ENCODE results near the gene RELN.

Gene RELN

DNA sequence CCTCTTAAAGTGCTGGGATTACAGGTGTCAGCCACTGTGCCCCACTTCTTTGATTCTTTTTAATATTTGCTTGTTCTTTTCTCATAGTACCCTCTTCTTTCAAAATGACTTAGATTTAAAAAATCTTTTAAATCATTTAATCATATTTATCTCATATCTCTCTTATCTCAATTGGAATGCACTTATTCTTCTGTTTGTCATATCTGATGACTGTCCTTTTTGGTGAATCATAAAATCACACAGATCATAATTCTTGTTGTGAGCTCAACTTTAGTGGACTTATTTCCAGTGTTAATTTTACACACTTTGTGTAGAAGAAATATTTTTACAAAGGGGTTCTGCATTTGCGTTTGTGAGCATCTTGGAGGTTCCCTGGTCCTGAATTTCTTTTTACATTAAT is 323.1 kb downstream of the RELN start:
- no peak for DNase-seq

DNA sequence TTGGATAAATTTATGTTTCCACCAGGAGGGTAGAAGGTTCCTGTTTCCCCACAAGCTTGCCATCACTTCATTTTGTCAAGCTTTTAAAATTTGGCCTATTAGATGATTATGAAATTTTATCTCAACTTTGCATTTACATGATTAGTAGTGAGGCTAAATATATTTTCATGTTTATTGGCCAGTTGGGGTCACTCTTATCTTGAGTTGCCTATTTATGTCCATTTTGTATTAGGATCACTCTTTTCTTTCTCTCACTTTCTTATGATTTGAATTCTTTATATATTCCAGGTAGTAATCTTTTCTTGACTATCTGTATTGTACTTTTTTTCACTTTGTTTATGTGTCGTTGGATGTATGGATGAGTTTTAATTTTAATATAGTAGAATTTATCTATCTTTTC is 324.9 kb downstream of the RELN start:
- DNase-seq: no peak

DNA sequence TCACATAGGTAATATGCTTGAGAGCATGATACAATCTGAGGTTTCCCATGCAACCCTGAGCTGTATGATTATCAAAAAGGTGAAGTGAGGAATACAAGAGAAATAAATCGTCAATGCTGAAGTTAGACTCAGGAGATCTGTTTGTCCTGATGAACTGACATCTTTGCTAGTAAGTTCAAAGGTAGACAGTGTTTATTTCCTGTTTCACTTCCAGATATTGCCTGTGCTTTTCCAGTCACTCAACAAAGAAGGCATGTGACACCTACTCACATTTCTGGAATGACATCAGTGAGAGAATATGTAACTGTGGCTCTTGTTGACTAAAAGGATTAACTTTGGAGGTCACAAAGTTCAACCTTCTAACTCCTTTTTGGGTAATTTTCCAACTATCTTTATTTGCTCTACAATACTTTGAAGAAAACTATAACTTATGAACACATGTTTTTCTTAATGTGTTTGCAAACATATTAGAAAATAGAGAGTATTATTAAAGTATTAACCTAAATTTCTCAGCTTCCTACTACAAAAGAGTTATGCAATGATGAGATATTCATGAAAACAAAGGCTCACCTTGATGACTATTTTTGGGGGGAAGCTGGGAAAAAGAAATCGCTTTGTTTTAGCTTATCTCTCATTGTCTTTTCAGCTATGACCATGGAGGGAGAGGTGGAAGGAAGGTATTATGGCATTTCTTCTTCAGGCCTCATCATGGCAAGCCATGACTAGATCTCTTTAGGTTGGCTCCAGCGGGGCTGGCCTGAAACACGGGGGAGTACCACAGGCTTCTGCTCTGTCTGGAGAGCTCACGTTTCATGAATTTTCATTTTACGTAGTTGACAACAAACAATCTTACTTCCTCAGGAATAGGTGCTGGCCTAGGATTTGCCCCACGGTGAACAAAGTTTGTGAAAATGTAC is 328.7 kb downstream of the RELN start:
- no peak for DNase-seq

DNA sequence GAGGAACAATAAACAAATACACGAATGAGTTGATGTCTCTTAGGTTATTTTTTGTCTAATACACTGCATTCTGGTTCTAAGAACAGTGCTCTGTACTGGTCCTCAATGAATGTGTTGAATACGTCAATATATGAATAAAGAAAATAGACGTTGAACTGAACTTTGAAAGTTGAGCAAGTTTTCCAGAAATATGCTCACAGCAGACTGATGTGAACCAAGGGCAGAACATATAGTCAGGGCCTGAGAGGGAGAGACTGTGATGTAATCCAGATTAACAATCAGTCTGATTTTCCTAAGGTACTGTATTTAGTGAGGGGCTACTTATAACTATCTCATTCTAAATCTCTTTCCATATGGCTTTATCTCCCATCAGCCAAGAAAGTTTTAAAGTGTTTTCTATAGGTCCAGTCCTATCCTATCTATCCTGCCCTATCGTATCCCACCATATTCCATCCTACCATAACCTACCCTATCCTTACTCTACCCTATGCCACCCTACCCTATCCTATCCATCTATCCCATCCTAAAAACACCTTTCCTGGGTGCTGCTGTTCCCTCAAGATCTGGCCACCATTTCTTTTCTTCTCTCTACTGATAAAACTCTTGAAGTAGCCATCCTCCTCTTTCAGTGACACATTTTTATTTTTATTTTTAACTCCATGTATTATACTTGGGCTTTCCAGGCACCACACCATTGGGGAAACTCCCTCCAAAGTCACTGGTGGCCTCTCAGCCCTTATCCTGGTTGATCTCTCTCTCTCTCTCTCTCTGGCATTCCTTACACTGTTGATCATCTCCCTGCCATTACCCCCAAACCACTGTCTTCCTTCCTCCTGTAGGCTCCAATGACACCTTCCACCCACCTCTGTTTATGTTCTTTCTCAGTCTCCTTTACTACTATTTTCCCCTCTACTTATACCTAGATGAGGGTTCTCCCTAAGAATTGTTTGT is 331.1 kb downstream of the RELN start:
- no peak for DNase-seq

DNA sequence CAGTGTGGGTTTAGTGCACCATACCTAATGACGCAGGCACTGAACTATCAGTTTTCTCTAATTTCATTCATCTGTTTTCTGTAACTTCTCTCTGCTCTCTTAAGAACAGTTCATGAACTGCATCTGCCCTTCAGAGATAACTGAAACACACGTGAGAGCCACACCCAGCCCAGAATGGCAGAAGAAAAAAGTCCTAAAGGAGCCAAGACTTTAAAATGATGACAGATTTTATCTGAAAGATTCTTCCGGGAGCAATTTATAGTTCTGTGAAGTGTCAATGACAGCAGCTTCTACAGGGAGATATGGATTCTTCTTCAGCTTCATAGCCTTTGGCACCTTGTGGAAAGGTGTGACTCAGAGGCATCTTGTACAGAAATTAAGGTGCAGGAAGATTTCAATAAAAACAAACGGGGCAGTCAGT is 332.0 kb downstream of the RELN start:
- no peak for DNase-seq

DNA sequence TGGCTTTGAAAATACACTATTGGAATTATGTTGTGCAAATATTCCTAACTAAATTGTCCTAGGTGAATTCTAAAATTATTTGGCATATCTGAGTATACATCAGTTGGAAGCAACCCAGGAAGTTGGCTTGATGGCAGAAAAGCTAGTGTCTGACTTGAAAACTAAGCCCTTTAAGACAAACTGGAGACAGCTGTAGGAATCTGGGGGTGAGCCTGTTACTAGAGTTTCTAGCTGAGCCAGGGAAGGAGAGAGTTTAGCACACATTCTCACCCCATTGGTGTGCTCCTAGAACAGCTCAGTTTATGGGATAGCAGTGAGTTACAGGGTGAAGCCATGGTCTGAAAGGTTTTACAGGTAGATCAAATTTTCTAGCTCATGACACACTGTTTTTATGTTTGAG is 333.2 kb downstream of the RELN start:
- DNase-seq: no peak

DNA sequence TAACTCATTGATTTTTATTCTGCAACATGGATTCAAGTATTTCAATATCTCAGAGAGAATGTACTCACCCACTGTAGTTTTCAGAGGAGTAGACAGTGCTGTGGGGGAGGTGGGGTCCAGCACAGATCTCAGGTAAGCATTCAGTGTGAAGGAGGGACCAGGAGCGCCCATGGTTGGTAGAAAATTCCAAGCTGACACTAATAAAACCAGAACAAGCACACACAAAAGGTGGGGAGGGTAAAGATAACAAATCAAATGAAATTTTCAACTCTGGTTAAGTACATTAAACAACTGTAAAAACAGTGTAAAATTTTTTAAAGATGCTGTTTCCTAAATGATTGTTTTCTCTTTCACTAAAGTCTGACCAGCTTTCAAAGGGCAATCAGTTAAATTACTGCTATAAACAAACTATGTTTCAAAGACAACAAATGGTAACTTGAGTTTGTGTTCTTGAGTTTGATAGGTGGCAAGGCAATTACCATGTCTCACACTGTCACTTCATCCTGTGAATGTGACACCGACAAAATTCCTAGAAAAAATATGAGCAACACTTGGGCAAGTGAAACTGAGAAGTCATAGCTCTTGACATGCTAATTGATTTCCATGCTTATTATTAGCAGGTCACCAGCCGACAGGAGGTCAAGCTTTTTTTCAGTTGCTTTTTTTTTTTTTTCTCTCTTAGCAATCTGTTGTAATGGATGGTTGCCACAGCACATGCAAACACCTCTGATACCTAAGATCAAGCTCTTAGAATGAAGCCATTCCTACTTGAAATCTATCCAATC is 337.7 kb downstream of the RELN start:
- no peak for DNase-seq

DNA sequence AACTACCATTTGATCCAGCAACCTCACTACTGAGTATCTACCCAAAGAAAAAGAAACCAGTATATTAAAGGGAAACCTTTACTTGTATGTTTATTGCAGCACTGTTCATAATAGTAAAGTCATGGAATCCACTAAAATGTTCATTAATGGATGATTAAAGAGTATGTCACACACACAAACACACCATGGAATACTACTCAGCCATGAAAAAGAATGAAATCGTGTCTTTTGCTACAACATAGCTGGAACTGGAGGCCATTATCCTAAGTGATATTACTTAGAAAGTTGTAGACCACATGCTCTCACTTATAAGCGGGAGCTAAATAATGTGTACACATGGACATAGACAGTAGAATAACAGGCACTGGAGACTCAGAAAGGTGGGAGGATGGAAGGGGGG is 340.4 kb downstream of the RELN start:
- DNase-seq: no peak

DNA sequence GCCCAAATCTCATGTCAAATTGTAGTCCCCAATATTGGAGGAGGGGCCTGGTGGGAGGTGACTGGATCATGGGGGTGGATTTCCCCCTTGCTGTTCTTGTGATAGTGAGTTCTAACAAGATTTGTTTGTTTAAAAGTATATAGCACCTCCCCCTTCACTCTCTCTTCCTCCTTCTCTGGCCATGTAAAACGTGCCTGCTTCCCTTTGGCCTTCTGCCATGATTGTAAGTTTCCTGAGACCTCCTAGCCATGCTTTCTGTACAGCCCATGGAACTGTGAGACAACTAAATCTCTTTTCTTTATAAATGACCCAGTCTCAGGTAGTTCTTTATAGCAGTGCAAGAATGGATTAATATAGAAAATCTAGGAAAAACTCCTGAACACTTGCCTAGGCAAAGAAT is 341.3 kb downstream of the RELN start:
- no peak for DNase-seq

DNA sequence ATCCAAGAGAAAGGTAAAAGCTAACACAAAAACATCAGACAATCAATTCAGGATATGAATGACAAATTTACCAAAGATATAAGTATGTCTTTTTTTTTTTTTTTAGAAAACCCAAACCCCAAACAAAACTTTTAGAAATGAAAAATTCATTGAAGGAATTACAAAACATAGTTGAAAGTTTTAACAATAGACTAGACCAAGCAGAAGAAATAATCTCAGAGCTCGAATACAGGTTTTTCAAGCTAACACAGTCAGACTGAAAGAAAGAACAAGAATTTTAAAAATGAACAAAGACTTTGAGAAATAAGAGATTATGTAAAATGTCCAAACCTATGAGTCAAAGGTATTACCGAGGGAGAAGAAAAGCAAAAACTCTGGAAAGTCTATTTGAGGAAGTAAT is 345.1 kb downstream of the RELN start:
- no peak for DNase-seq

DNA sequence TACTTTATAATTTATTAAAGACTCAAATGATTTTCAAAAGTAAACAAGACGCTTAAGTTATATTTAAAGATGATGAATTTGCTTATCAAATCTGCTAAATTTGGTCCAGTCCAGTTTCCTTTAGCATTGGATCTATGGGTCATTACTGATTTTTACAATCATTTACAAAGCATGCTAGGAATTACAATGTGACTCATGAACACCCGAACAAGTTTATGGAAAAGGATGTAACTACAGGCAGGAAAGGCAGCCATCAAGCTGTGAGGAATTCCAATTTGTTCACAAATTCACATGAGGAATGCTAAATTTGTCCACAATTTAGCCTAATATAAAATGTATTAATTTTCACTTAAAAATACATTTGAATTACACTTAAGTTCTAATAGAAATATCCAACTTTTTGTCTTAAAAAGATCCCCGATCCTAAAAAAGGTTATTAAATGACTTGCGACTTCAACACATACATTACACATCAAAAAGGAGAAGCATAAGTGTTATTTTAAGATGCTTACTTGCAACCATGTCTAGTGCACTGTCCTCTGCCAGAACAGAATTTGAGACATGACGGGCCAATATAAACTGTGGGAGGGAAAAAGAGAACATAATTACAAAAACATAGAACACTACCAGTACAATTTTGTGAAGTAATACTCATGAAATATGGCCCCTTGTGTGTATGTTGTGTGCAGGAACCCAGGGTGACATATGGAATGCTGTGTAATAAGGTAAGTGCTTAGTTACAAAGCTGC is 349.3 kb downstream of the RELN start:
- DNase-seq: no peak

DNA sequence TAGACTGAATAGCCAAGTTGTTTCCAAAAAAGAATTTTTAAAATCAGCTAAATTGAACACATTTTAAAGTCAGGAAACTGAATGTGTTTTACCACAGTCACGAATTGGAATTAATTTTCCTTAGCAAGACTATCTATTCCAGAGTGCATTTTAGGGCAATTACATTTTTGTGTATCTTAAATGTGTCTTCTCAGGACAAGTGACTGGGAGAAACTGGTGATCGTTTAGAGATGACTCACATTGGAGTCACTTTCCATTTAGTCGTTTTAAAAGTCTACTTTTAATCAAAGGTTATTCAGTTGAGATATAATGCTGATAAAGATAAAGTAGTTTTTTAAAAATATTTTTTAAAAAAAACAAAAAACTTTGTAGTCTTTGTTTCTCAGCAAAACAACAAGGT is 351.7 kb downstream of the RELN start:
- DNase-seq: no peak

DNA sequence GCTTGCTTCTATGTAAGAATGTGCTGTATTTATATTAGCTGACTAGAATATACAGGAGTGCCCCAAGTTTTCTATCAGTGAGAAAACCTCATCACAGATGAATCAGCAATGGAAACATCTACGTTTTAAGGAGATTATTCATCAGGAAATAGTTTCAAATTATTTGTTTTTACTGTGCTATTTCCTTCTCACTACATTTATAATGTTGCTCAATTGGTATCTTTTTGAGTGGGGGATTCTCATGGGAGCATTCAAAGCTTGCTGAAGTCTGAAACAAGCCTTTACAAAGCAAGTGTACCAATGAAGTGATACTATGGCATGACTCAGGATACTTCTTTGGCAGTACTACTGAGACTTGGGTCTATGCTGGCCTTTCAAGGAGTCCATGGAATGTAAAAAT is 352.4 kb downstream of the RELN start:
- DNase-seq: no peak

DNA sequence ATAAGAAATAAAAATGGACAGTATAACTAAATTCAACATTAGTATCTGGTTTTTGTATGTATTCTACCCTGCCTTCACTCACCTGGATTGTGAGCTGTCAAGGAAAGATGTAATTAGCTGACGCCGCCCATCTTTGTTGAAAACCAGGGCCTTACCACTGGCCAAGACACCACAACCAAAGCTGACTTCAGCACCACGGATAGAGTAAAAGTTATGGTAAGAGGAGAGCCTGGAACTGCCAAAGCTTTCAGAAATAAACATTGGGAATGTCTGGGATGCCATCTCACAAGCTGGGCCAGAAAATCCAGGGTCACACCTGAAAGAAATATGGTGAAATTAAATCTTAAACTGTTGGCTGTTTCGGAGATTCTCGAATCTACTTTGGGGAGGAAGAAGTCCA is 353.3 kb downstream of the RELN start:
- DNase-seq: no peak

DNA sequence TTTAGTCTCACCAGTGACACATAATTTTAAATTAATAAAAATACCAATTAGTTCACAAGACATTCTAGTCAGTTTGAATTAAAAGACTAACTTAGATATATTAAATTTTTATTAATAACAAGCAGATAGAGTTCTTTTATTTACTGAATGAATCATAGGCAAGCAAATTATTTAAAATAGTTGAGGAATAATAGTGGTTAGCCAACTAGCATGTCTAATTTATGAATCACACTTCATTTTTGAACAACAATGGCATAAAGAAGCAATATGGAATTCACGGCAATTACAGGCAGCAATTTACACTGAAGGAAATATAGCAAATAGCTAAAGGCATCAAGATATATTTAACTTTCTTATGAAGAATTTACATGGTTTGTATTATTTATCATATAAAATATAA is 356.5 kb downstream of the RELN start:
- no peak for DNase-seq

DNA sequence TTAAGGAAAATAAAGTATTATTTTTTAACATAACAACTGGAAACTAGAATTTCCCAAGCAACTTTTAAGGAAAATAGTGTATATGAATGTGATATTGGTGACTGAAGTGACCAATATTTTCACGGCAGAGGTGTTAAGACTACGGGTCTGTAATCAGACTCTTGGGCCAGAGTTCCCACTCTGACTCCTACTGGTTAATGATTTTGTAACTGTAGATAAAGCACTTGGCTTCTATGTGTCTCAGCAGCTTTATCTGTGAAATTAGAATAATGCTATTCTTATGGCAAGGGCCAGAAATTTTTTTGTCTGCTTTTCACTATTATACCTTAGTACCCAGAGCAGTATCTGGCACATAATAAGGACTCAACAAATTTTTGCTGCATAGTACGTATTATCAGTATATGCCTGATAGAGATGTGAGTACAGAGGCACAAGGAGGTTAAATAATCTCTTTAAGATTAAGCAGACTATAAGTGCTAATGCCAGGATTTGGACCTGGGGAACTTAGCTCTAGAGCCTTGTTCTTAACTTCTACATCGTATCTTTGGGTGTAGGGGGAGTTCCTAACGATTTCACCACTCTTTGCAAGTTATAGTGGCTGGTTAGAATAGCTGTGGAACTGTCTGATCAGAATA is 357.3 kb downstream of the RELN start:
- no peak for DNase-seq

DNA sequence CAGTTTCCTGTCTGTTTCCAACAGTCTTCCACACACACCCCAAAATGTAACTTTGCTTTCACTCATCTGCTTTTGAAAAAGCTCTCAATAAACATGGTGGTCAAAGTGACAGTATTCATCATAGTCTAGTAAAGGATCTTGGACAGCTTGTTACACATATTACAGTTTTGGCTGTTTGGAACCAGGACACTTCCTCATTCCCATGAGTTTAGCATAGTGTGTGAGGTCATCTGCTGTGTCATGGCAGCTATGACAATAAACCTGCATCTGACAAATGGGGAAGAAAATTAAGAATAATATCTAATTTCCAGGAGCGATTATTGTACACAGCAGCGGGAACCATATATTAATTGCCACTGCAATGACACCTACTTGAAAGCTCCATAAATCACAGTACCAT is 359.1 kb downstream of the RELN start:
- DNase-seq: no peak

DNA sequence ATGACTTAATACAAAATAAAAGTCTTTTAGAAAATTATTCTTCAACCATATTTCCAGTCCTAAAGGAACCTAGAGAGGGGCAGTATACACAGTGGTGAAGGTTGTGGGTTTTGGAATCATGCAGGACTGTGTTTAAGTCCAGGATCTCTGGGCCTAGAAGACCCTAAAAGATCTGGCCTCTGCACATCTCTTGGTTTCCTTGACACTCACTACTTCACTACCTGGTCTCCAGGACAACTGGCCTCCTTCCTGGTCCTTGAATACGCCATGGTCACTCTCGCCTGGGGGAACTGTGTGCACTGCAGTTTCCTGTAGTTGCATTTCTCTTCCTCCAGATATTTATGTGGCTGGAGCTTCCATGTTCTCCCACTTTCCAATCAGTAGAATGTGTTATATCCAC is 360.7 kb downstream of the RELN start:
- no peak for DNase-seq

DNA sequence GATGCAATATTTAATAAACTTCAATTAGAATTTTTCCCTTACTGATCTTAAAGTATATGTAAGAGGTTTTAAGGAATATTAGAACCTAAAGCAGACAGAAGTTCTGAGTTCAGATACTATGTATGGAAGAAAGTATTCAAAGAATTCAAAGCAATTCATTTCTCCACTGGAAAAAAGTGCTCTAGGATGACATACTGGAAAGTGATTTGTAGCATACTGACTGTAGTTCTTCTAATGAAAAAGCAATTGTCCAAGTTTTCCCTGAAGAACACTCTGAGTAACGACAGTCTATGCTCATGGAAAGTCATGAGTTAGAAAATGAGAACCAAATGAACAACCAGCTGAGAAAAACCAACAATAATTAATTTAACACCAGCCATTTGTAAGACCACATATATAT is 362.7 kb downstream of the RELN start:
- DNase-seq: no peak

DNA sequence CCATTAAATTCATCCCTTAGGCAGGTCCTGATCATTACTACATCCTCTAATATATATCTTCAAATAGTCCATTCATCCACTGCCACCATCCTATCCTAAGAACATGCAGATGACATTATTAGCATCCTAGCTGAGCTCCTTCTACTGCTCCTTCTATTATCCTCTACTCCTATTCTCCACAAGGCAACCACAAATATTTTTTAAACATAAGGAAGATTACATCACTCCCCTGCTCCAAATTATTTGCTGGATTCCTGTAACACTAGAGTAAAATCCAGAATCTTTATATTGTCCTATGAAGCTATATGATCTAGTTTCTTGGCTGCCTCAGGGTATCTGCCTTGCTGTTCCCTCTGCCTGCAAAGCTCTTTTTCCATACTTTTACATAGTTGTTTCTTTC is 367.2 kb downstream of the RELN start:
- no peak for DNase-seq

DNA sequence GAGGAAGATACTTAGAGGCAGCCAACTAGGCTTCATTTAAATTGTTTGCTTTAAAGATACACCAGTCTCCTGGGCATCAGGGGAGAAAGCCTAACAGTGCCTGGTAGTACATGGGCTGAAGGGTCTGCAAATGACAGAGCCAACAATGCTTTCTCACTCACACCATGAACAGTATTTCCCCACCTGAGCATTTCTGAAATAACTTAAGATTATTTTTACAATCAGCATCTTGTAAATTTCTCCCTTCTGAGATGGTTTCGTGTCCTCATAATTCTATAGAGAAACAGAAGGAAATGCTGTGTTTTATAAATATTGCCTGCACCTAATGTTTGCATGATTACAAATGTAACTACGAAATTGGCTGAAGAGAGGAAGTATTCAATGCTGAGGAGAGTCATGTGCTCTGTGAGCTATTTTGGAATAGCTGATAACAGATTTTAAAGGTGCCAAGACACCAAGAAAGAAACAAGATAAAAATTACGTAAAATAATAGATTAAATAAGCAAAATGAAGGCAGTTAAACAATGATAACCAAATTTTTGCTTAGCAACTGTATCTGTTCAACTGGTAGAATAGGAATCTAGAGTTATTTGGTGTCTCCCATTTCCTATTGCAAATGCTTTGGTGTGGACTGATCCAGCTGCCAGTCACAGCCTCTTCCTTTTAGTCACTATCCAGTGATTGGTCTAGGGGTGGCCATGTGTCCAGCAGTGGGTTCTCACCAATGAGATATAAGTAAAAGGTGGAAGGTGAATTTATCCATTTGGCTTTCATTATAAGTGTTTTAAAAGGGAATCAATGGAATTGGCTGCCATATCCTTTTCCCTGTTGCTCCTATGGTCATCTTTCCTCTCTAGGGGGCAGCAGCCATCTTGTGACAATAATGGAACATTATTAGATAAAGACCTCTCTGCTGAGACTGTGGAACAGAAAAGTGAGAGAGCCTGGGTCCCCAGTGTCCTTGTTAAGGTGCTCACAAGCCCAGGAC is 375.5 kb downstream of the RELN start:
- DNase-seq: no peak

Data from activated CD8-positive, alpha-beta memory T cell treated with anti-CD3 and anti-CD28 coated beads for 24 hours (primary cell).